HepG2 (cell line): ENCODE data around the gene STK40. TPM values are rescaled to one million over a fixed set of nuclear protein-coding genes. Genes with fewer than 3 reads are reported as not detected.

ENCODE experiments used
- FOXC1 ChIP-seq: sonication (generic); formaldehyde crosslinking; IDR thresholded peaks from 2 replicates; pipeline ENCODE4 v1.8.0; 2022; ENCODE audit warnings: mild to moderate bottlenecking, missing genetic modification reagents, borderline replicate concordance
- FOXK1 ChIP-seq: sonication (generic); formaldehyde crosslinking; IDR thresholded peaks from 2 replicates; pipeline ENCODE4 v1.4.0; 2020; ENCODE audit warnings: low read depth, missing genetic modification reagents, borderline replicate concordance
- GTF3A ChIP-seq: sonication (generic); formaldehyde crosslinking; conservative IDR thresholded peaks from 2 replicates; pipeline ENCODE4 v1.4.0; 2020; ENCODE audit warnings: mild to moderate bottlenecking, missing genetic modification reagents
- KAT7 ChIP-seq: IDR thresholded peaks from 2 replicates; pipeline ENCODE4 v1.6.1; 2018; ENCODE audit warnings: borderline replicate concordance, missing compliant biosample characterization
- KDM4B ChIP-seq: sonication (generic); formaldehyde crosslinking; IDR thresholded peaks from 2 replicates; pipeline ENCODE4 v1.4.0; 2020; ENCODE audit warnings: missing genetic modification reagents
- NFKB2 ChIP-seq: sonication (generic); formaldehyde crosslinking; IDR thresholded peaks from 2 replicates; pipeline ENCODE4 v1.4.0; 2020; ENCODE audit warnings: missing genetic modification reagents, borderline replicate concordance
- SMAD9 ChIP-seq: sonication (generic); formaldehyde crosslinking; IDR thresholded peaks from 2 replicates; pipeline ENCODE4 v1.5.1; 2020; ENCODE audit warnings: mild to moderate bottlenecking, missing genetic modification reagents
- ZNF256 ChIP-seq: sonication (generic); formaldehyde crosslinking; conservative IDR thresholded peaks from 2 replicates; pipeline ENCODE4 v1.4.0; 2020; ENCODE audit warnings: missing genetic modification reagents
- ZNF326 ChIP-seq: sonication (generic); formaldehyde crosslinking; IDR thresholded peaks from 2 replicates; pipeline ENCODE4 v1.4.0; 2020; ENCODE audit warnings: missing genetic modification reagents, borderline replicate concordance
- ZNF496 ChIP-seq: sonication (generic); formaldehyde crosslinking; IDR thresholded peaks from 2 replicates; pipeline ENCODE4 v1.8.1; 2023; ENCODE audit warnings: mild to moderate bottlenecking, moderate library complexity, missing genetic modification reagents; ENCODE audit not compliant: insufficient replicate concordance
- polyA plus RNA-seq, 8 experiments: library from polyadenylated mRNA; depleted of rRNA in 3 of 8; stranded (reverse) in 7 of 8; unstranded in 1 of 8; fragments of >200 nt; fragmentation: Illumina TruSeq in 4 of 8; extraction: Trizol in 4 of 8; gene quantifications; 2 replicates each; pipeline versions ENCODE4 v1.2.1 to v1.2.3, GENCODE V29; 2011 to 2016; ENCODE audit warnings: low read depth in 4 of 8, missing spikeins in 1 of 8, mixed read lengths in 1 of 8; ENCODE audit not compliant: insufficient read depth in 1 of 8
- total RNA-seq, 5 experiments: library from RNA; depleted of rRNA; stranded (reverse); fragments of >200 nt; fragmentation: Illumina TruSeq; extraction: Trizol; gene quantifications; 2 replicates each; pipeline ENCODE4 v1.2.3, GENCODE V29; 2016; ENCODE audit warnings: low read depth in 1 of 5
- TF ChIP-seq, protein P1 (sequence below): sonication (generic); formaldehyde crosslinking; IDR thresholded peaks from 2 replicates; pipeline ENCODE4 v1.4.0; 2020; ENCODE audit warnings: mild to moderate bottlenecking, missing genetic modification reagents
- TF ChIP-seq, protein P2 (sequence below): sonication (generic); formaldehyde crosslinking; IDR thresholded peaks from 2 replicates; pipeline ENCODE4 v1.4.0; 2020; ENCODE audit warnings: missing genetic modification reagents

Gene STK40
- total and polyA plus RNA-seq, 2 of the 13 experiments (the other 11 are each of a cell fraction or from before 2014, with no cell fraction given): 33.8 to 35.1 TPM

DNA sequence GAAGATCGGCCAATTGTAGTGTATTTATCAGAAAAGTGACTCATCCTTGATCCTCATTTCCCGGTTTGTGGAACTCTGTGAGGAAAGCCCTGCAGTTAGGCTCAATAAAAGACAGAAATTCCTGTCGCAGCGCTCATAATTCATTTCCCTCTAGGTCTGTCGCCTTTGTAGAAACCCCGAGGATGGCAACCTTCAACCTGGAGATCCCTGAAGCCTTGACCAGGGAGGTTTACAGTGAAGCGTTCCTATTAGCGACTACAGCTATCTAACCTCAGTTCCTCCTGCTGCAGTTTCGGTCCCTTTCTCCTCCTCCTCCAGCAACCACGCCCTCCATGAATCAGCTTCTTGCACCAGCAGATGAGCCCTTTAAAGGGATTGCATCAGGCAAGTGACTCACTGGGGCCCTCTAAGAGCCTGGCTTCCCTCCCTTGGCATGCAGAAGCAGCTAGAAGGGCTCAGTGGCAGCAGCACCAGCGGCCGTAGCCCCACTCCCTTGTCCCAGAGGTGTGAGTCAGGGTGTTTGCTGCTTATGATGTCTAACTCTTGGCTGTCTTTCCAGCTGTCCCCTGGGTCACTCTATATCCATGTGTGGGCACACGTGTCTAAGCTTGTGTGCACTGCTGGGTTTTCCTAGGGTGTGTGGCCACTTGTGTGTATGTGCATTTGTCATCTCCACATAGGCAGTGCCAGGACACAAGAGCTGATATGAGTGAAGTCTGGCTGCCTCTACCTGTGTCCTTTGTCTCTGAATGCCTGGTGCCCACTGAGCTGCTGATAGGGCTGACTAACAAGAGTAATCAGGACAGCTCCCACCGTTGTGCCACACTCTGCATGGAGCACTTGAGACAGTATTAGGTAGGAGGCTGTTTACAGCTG is 779 bp upstream of the STK40 start (continued):
- TF ChIP-seq, protein P1, sequence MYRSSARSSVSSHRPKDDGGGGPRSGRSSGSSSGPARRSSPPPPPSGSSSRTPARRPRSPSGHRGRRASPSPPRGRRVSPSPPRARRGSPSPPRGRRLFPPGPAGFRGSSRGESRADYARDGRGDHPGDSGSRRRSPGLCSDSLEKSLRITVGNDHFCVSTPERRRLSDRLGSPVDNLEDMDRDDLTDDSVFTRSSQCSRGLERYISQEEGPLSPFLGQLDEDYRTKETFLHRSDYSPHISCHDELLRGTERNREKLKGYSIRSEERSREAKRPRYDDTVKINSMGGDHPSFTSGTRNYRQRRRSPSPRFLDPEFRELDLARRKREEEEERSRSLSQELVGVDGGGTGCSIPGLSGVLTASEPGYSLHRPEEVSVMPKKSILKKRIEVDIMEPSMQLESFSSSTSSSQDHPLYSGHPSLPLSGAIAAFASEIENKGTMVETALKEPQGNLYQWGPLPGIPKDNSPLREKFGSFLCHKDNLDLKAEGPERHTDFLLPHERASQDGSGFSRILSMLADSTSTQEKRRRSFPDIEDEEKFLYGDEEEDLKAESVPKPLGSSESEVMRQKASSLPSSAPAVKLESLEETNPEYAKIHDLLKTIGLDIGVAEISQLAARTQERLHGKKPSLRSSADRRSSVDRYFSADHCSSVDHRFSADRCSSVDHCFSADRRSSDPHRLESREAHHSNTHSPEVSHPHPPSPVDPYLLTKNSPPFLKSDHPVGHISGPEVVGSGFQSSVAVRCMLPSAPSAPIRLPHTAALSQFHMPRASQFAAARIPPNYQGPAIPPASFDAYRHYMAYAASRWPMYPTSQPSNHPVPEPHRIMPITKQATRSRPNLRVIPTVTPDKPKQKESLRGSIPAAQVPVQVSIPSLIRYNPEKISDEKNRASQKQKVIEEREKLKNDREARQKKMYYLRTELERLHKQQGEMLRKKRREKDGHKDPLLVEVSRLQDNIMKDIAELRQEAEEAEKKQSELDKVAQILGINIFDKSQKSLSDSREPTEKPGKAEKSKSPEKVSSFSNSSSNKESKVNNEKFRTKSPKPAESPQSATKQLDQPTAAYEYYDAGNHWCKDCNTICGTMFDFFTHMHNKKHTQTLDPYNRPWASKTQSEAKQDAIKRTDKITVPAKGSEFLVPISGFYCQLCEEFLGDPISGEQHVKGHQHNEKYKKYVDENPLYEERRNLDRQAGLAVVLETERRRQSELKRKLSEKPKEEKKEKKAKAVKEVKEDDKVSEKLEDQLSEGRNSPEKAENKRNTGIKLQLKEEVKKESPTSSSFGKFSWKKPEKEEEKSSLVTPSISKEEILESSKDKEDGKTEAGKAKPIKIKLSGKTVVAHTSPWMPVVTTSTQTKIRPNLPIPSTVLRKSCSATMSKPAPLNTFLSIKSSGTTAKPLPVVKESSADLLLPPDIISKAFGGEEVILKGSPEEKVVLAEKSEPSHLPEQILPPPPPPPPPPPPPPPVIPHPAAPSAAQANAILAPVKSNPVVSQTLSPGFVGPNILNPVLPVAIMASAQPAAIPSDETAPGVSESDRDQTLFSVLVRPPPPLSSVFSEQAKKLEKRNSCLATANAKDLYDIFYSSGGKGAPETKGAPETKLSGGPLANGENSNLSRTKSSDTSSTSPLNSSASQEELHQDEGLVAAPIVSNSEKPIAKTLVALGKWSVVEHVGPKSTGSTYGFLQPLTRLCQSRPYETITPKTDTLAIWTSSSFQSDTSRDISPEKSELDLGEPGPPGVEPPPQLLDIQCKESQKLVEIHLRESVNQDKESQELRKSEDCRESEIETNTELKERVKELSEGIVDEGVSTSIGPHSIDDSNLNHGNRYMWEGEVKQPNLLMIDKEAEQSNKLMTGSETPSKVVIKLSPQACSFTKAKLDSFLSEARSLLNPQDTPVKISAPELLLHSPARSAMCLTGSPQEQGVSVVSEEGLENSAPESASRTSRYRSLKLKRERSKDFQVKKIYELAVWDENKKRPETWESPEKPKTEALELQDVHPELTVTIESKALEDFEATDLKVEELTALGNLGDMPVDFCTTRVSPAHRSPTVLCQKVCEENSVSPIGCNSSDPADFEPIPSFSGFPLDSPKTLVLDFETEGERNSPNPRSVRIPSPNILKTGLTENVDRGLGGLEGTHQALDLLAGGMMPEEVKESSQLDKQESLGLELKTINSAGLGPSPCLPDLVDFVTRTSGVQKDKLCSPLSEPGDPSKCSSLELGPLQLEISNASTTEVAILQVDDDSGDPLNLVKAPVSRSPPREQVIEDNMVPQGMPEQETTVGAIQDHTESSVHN (CRISPR knock-in tag): no peak
- TF ChIP-seq ZNF326 (CRISPR knock-in tag) (no peak), FOXK1 (peak; percentile 4; the same call in 1 of the 2 replicates), GTF3A (CRISPR knock-in tag) (no peak), NFKB2 (CRISPR knock-in tag) (peak; percentile 51; the same call in 1 of the 2 replicates), ZNF496 (CRISPR knock-in tag) (no peak), FOXC1 (CRISPR knock-in tag) (0 out of 2 replicates have a peak, but pooled peaks have one; percentile 46), ZNF256 (no peak), KAT7 (CRISPR knock-in tag) (peak; percentile 67; the same call in 1 of the 2 replicates), SMAD9 (CRISPR knock-in tag) (no peak), KDM4B (CRISPR knock-in tag) (no peak)
- TF ChIP-seq, protein P2, sequence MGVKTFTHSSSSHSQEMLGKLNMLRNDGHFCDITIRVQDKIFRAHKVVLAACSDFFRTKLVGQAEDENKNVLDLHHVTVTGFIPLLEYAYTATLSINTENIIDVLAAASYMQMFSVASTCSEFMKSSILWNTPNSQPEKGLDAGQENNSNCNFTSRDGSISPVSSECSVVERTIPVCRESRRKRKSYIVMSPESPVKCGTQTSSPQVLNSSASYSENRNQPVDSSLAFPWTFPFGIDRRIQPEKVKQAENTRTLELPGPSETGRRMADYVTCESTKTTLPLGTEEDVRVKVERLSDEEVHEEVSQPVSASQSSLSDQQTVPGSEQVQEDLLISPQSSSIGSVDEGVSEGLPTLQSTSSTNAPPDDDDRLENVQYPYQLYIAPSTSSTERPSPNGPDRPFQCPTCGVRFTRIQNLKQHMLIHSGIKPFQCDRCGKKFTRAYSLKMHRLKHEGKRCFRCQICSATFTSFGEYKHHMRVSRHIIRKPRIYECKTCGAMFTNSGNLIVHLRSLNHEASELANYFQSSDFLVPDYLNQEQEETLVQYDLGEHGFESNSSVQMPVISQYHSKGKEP (CRISPR knock-in tag): no peak
